ENCODE measurements around the gene C1orf122. TPM values are rescaled to one million over a fixed set of nuclear protein-coding genes. Genes with fewer than 3 reads are reported as not detected.

C1orf122 gene
- 284 TPM for total RNA-seq

- H3K4me1 ChIP-seq, result peaks cover 6 to 15% of the 10 kb centered on the region in 2 donors
- H3K36me3 ChIP-seq, result peaks cover 34 to 36% of the 10 kb centered on the region in 2 donors
- peak within 1 kb of the TSS; percentile 90 to 92 for H3K4me3 ChIP-seq
These were observed at the start of gene C1orf122, which contains the start of gene YRDC for GRCh38 chr1:37807555-37808368. TSS of gene C1orf122 (plus strand) at chr1:37807790. CDS start at chr1:37808405, 615 bp downstream. TSS of gene YRDC (minus strand) at chr1:37808208. CDS start at chr1:37808180, 28 bp downstream.

GRCh38 chr1:37759451-37759850 lies 48.1 kb upstream of the C1orf122 start:
- intact Hi-C loops (cut with DNase I), result no loop called here
- Histone ChIP-seq H3K4me1 (no peaks in the 10 kb centered on the region), H3K27ac (no peak overlapping the region), H3K4me3 (no peak overlapping the region), H3K36me3 (no peaks in the 10 kb centered on the region), H3K27me3 (peaks cover under 1% of the 10 kb centered on the region), H3K9me3 (no peaks in the 10 kb centered on the region)
- DNase-seq (ENCODE audit: low spot score in 2 of 2), result no peak
- no peak for TF ChIP-seq CTCF (IDR thresholded peaks at IDR 0.05)

More at GRCh38 chr1:37807555-37808368, at the start of gene C1orf122, which contains the start of gene YRDC:
- peak; percentile 65 to 97 for DNase-seq (ENCODE audit: low spot score in 2 of 2)
- H3K27me3 ChIP-seq, result no peaks in the 10 kb centered on the region
- H3K9me3 ChIP-seq, result no peaks in the 10 kb centered on the region
- no peak for TF ChIP-seq CTCF (IDR thresholded peaks at IDR 0.05)
- intact Hi-C loops (cut with DNase I), result loop anchor here (1.0 to 5.0 kb wide), 6 partner anchors 52 to 331 kb away; partner anchors contain the start of genes CDCA8, GNL2, INPP5B and MTF1
- H3K27ac ChIP-seq, result peak within 1 kb of the TSS; percentile 98 to 99

GRCh38 chr1:37761416-37762095 lies 46.0 kb upstream of the C1orf122 start:
- Histone ChIP-seq H3K9me3 (no peaks in the 10 kb centered on the region), H3K4me3 (no peak overlapping the region), H3K36me3 (no peaks in the 10 kb centered on the region), H3K27ac (no peak overlapping the region), H3K27me3 (peaks cover 15% of the 10 kb centered on the region), H3K4me1 (no peaks in the 10 kb centered on the region)
- TF ChIP-seq CTCF (IDR thresholded peaks at IDR 0.05), result no peak
- no peak for DNase-seq (ENCODE audit: low spot score in 2 of 2)
- intact Hi-C loops (cut with DNase I), result no loop called here

GRCh38 chr1:37762516-37762915 lies 45.1 kb upstream of the C1orf122 start:
- intact Hi-C loops (cut with DNase I), result no loop called here
- H3K9me3 ChIP-seq, result no peaks in the 10 kb centered on the region
- H3K36me3 ChIP-seq, result no peaks in the 10 kb centered on the region
- no peak overlapping the region for H3K4me3 ChIP-seq
- TF ChIP-seq CTCF (IDR thresholded peaks at IDR 0.05), result no peak
- H3K4me1 ChIP-seq, result no peaks in the 10 kb centered on the region
- H3K27ac ChIP-seq, result no peak overlapping the region
- no peak for DNase-seq (ENCODE audit: low spot score in 2 of 2)
- peaks cover 15% of the 10 kb centered on the region for H3K27me3 ChIP-seq

- Histone ChIP-seq H3K27me3 (peaks cover 15% of the 10 kb centered on the region), H3K4me3 (no peak overlapping the region), H3K36me3 (no peaks in the 10 kb centered on the region), H3K4me1 (no peaks in the 10 kb centered on the region), H3K9me3 (no peaks in the 10 kb centered on the region), H3K27ac (no peak overlapping the region)
- intact Hi-C loops (cut with DNase I), result no loop called here
- DNase-seq (ENCODE audit: low spot score in 2 of 2), result no peak
- TF ChIP-seq CTCF (IDR thresholded peaks at IDR 0.05), result no peak
These were observed 43.7 kb upstream of the C1orf122 start for GRCh38 chr1:37763791-37764413.
